Esophagus muscularis mucosa (tissue), 4 donors: ENCODE results near the gene AGT.

ENCODE experiments used
- EP300 ChIP-seq: sonication (generic); formaldehyde crosslinking; IDR thresholded peaks from one replicate; pipeline ENCODE4 v1.6.1; 2017; ENCODE audit warnings: antibody characterized with exemption
- POLR2A ChIP-seq: fragments of 450-650 bp; IDR thresholded peaks from one replicate; pipeline ENCODE4 v1.6.1; 2017; ENCODE audit warnings: antibody characterized with exemption, moderate library complexity, mild to moderate bottlenecking, low read depth
- POLR2AphosphoS5 ChIP-seq, 2 donors: sonication (generic); formaldehyde crosslinking; IDR thresholded peaks; one replicate each; pipeline ENCODE4 v1.6.1; 2017; ENCODE audit warnings: antibody characterized with exemption in 2 of 2
- TF ChIP-seq, protein P1 (sequence below), 3 experiments: fragments of 200-600 bp in 2 of 3; fragments of 450-650 bp in 1 of 3; sonication (generic) in 2 of 3; IDR thresholded peaks; one replicate each; pipeline ENCODE4 v1.5.1; 2017 to 2019; ENCODE audit warnings: antibody characterized with exemption in 3 of 3, mild to moderate bottlenecking in 2 of 3, moderate library complexity in 1 of 3

DNA sequence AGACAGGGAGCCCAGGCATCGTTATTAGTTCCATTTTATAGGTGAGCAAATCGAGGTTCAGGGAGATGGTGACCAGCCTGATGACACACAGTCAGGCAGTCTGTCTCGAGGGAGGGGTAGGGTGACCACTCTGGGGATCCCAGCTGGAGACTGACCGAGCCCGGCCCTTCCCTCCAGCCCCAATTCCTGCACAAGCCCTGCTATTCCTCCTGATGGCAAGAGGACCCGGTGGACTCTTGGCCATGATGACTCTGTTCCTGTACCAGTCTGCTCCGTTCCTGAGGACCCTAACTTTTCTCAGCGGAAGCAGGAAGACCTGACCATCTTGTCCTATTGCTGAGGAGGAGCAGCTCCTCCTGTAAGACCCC, 391 bp downstream of the AGT start:
- TF ChIP-seq, protein P1, sequence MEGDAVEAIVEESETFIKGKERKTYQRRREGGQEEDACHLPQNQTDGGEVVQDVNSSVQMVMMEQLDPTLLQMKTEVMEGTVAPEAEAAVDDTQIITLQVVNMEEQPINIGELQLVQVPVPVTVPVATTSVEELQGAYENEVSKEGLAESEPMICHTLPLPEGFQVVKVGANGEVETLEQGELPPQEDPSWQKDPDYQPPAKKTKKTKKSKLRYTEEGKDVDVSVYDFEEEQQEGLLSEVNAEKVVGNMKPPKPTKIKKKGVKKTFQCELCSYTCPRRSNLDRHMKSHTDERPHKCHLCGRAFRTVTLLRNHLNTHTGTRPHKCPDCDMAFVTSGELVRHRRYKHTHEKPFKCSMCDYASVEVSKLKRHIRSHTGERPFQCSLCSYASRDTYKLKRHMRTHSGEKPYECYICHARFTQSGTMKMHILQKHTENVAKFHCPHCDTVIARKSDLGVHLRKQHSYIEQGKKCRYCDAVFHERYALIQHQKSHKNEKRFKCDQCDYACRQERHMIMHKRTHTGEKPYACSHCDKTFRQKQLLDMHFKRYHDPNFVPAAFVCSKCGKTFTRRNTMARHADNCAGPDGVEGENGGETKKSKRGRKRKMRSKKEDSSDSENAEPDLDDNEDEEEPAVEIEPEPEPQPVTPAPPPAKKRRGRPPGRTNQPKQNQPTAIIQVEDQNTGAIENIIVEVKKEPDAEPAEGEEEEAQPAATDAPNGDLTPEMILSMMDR (IDR thresholded peaks at IDR 0.05): no peak
- TF ChIP-seq POLR2A (no peak), POLR2AphosphoS5 (IDR thresholded peaks at IDR 0.05) (no peak), EP300 (no peak)
